OCI-LY1 (cell line): ENCODE measurements around the gene PAM.

Experiments
- H2AFZ ChIP-seq: fragments of 200-600 bp; sonication (generic), shearing (Covaris generic); 2 replicates; pipeline ENCODE4 v1.6.0; 2014; ENCODE audit warnings: antibody characterized with exemption, mild to moderate bottlenecking, low read length
- H3F3A ChIP-seq: fragments of 200-600 bp; sonication (generic), shearing (Covaris generic); 2 replicates; pipeline ENCODE4 v1.6.0; 2014; ENCODE audit warnings: mild to moderate bottlenecking, antibody characterized with exemption, low read length, moderate library complexity; ENCODE audit not compliant: insufficient read depth
- H3K27ac ChIP-seq: fragments of 200-600 bp; sonication (generic); 2 replicates; pipeline ENCODE4 v1.5.1; 2014; ENCODE audit warnings: low read length, mixed run types, mild to moderate bottlenecking, low read depth; ENCODE audit not compliant: poor library complexity, severe bottlenecking
- H3K27me3 ChIP-seq: fragments of 200-600 bp; sonication (generic); 2 replicates; pipeline ENCODE4 v1.6.0; 2014; ENCODE audit warnings: antibody characterized with exemption, mild to moderate bottlenecking, low read length, moderate library complexity; ENCODE audit not compliant: insufficient read depth
- H3K36me3 ChIP-seq: fragments of 200-600 bp; sonication (generic); 2 replicates; pipeline ENCODE4 v1.6.1; 2014; ENCODE audit warnings: mild to moderate bottlenecking, antibody characterized with exemption, low read length, moderate library complexity, mixed read lengths; ENCODE audit not compliant: insufficient read depth
- H3K4me1 ChIP-seq: fragments of 200-600 bp; sonication (generic); 2 replicates; pipeline ENCODE4 v1.5.1; 2014; ENCODE audit warnings: mild to moderate bottlenecking, low read length, moderate library complexity; ENCODE audit not compliant: insufficient read depth, severe bottlenecking
- H3K4me2 ChIP-seq: fragments of 200-600 bp; sonication (generic), shearing (Covaris generic); 2 replicates; pipeline ENCODE4 v1.6.1; 2014; ENCODE audit warnings: low read length
- H3K4me3 ChIP-seq: fragments of 200-600 bp; sonication (generic); 2 replicates; pipeline ENCODE4 v1.5.1; 2014; ENCODE audit warnings: low read length, low read depth, mild to moderate bottlenecking, mixed read lengths; ENCODE audit not compliant: poor library complexity, severe bottlenecking
- H3K79me2 ChIP-seq: fragments of 200-600 bp; shearing (Covaris generic); 2 replicates; pipeline ENCODE4 v1.6.1; 2016; ENCODE audit warnings: mixed run types, low read length, mixed read lengths; ENCODE audit not compliant: insufficient read depth
- H3K9ac ChIP-seq: fragments of 200-600 bp; sonication (generic), shearing (Covaris generic); 2 replicates; pipeline ENCODE4 v1.6.1; 2014; ENCODE audit warnings: mild to moderate bottlenecking, low read length, mixed read lengths
- H3K9me2 ChIP-seq: fragments of 200-600 bp; sonication (generic), shearing (Covaris generic); 2 replicates; pipeline ENCODE4 v1.6.1; 2014; ENCODE audit warnings: low read depth, mild to moderate bottlenecking, low read length, mixed read lengths
- H3K9me3 ChIP-seq: fragments of 200-600 bp; shearing (Covaris generic); 2 replicates; pipeline ENCODE4 v1.6.1; 2014; ENCODE audit warnings: low read length, mixed read lengths
- H4K20me1 ChIP-seq: fragments of 200-600 bp; sonication (generic), shearing (Covaris generic); 2 replicates; pipeline ENCODE4 v1.6.0; 2016; ENCODE audit warnings: mild to moderate bottlenecking, low read length; ENCODE audit not compliant: insufficient read depth
- EZH2 ChIP-seq: fragments of 200-600 bp; sonication (generic), shearing (Covaris generic); IDR thresholded peaks from 2 replicates; pipeline ENCODE4 v1.8.0; 2017; ENCODE audit warnings: borderline replicate concordance, mixed run types, mild to moderate bottlenecking, antibody characterized with exemption, low read length, moderate library complexity, mixed read lengths
- TF ChIP-seq, protein P1 (sequence below): fragments of 200-600 bp; sonication (generic), shearing (Covaris generic); IDR thresholded peaks from 2 replicates; pipeline ENCODE4 v1.5.1; 2017; ENCODE audit warnings: mild to moderate bottlenecking, antibody characterized with exemption, low read length, moderate library complexity, mixed read lengths

PAM gene

DNA sequence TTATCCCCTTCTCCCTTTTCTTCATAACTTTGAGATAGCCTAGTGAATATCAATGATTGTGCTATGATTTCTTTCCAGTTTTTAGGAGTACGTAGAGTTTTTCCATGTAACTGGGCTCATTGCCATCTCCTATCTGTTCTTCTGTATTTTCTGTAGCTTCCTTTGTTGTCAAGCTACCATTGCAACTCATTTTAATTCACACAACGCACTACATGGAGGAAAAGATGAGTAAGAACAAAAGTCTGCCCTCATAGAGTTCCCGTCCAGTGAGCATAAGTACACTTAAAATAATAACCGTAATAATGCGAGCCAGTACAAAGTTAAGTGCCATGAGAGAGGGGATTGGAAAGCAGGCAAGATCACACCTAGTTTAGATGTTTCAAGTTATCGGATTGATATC, 177.7 kb downstream of the PAM start:
- Histone ChIP-seq H3K27me3 (no peaks in the 10 kb centered on the region), H3K4me1 (no peaks in the 10 kb centered on the region), H3K9ac (no peak overlapping the region), H3K36me3 (no peaks in the 10 kb centered on the region), H3K9me2 (no peaks in the 10 kb centered on the region), H3K4me3 (no peak overlapping the region), H3F3A (no peaks in the 10 kb centered on the region), H3K79me2 (no peaks in the 10 kb centered on the region), H2AFZ (no peak overlapping the region), H4K20me1 (no peaks in the 10 kb centered on the region), H3K4me2 (no peak overlapping the region), H3K9me3 (no peaks in the 10 kb centered on the region), H3K27ac (no peak overlapping the region)
- TF ChIP-seq EZH2: no peak
- TF ChIP-seq, protein P1, sequence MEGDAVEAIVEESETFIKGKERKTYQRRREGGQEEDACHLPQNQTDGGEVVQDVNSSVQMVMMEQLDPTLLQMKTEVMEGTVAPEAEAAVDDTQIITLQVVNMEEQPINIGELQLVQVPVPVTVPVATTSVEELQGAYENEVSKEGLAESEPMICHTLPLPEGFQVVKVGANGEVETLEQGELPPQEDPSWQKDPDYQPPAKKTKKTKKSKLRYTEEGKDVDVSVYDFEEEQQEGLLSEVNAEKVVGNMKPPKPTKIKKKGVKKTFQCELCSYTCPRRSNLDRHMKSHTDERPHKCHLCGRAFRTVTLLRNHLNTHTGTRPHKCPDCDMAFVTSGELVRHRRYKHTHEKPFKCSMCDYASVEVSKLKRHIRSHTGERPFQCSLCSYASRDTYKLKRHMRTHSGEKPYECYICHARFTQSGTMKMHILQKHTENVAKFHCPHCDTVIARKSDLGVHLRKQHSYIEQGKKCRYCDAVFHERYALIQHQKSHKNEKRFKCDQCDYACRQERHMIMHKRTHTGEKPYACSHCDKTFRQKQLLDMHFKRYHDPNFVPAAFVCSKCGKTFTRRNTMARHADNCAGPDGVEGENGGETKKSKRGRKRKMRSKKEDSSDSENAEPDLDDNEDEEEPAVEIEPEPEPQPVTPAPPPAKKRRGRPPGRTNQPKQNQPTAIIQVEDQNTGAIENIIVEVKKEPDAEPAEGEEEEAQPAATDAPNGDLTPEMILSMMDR: no peak

DNA sequence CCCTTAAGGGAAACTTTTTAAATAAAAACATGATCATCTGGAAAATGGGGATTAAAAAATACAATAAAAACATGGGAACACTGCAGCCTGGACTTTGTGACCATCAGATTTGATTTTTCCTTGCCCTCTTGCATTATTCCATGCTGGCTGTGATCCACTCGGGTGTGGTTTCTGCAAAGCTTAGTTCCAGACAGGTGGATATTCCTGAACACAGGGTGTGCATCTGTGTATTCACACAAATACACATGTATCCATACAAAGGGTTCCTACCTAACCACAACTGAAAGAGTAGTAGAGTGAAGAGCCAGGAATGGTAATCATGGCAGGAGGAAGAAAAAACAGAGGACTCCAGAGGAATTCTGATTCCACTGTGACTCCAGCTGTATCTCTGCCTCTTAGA, 178.2 kb downstream of the PAM start:
- H3F3A ChIP-seq: no peaks in the 10 kb centered on the region
- no peaks in the 10 kb centered on the region for H3K4me1 ChIP-seq
- H4K20me1 ChIP-seq: no peaks in the 10 kb centered on the region
- no peaks in the 10 kb centered on the region for H3K27me3 ChIP-seq
- TF ChIP-seq, protein P1: no peak
- TF ChIP-seq EZH2: no peak
- H3K9me3 ChIP-seq: no peaks in the 10 kb centered on the region
- H3K4me2 ChIP-seq: no peak overlapping the region
- no peak overlapping the region for H2AFZ ChIP-seq
- H3K79me2 ChIP-seq: no peaks in the 10 kb centered on the region
- H3K4me3 ChIP-seq: no peak overlapping the region
- no peak overlapping the region for H3K27ac ChIP-seq
- no peaks in the 10 kb centered on the region for H3K36me3 ChIP-seq
- no peaks in the 10 kb centered on the region for H3K9me2 ChIP-seq
- no peak overlapping the region for H3K9ac ChIP-seq

DNA sequence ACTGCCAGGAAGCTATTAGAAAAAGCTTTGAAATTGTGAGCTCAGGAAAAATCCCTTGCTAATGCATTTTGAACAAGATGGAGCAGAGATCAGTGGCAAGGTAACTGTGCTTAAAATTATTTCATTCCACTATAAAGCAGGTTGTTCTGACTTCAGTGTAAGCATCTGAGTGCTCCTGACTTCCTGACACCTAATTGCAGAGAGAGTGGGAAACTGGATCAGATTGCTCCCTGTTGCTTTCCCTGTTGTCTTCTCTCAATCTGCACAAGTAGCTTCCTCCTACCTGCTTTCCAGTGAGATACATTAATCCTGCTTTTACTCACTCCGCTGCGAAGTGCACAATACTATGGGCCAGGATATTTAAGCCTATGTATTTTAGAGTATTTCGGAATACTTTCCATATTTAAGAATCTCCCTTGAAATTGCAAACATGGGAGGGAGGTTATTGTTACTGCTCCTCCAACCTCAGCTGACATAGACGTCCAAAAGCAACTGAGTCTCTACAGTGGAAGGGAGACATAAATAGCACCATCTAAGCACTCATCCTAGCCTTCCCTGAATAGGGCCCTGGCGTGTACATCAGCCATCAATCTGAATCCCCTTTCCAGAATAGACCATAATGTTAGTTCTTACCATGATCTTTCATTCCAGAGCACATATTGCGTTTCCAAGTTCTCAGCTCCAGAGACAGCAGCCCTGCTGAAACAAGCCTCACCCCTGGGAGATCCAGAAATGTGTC, 178.8 kb downstream of the PAM start:
- no peak overlapping the region for H3K4me3 ChIP-seq
- no peak overlapping the region for H2AFZ ChIP-seq
- H4K20me1 ChIP-seq: no peaks in the 10 kb centered on the region
- H3K9ac ChIP-seq: no peak overlapping the region
- no peaks in the 10 kb centered on the region for H3K36me3 ChIP-seq
- H3K27ac ChIP-seq: no peak overlapping the region
- no peaks in the 10 kb centered on the region for H3K9me3 ChIP-seq
- no peaks in the 10 kb centered on the region for H3K27me3 ChIP-seq
- no peaks in the 10 kb centered on the region for H3K79me2 ChIP-seq
- no peak for TF ChIP-seq EZH2
- TF ChIP-seq, protein P1: no peak
- no peaks in the 10 kb centered on the region for H3K4me1 ChIP-seq
- no peaks in the 10 kb centered on the region for H3K9me2 ChIP-seq
- no peaks in the 10 kb centered on the region for H3F3A ChIP-seq
- H3K4me2 ChIP-seq: no peak overlapping the region
